ENCODE measurements around the gene SLC49A3.
"Not testable (repeated sequence)": the region's sequence is repeated elsewhere in the genome, so short reads cannot be mapped to it uniquely, and the experiment has no call there.

Gene SLC49A3

GRCh38 chr4:650951-651883, 37.7 kb downstream of the SLC49A3 start:
- DNase-seq, result no peak

- DNase-seq, result no peak
Measured at GRCh38 chr4:650461-650860, 38.5 kb downstream of the SLC49A3 start.

- no peak for DNase-seq
Measured at GRCh38 chr4:649751-650310, 39.1 kb downstream of the SLC49A3 start.

GRCh38 chr4:649293-649625, 39.7 kb downstream of the SLC49A3 start:
- DNase-seq, result no peak

- no peak for DNase-seq
Measured at GRCh38 chr4:648579-649292, 40.2 kb downstream of the SLC49A3 start.

GRCh38 chr4:647481-647880, 41.5 kb downstream of the SLC49A3 start:
- DNase-seq, result no peak

GRCh38 chr4:646460-646859, 42.5 kb downstream of the SLC49A3 start:
- no peak for DNase-seq

GRCh38 chr4:642366-642765, 46.6 kb downstream of the SLC49A3 start:
- not testable (repeated sequence) for DNase-seq

GRCh38 chr4:637536-638280, 51.2 kb downstream of the SLC49A3 start:
- no peak for DNase-seq

GRCh38 chr4:636628-637159, 52.3 kb downstream of the SLC49A3 start:
- DNase-seq, result no peak

GRCh38 chr4:635851-636627, 52.9 kb downstream of the SLC49A3 start:
- DNase-seq, result no peak

GRCh38 chr4:635066-635835, 53.7 kb downstream of the SLC49A3 start:
- not testable (repeated sequence) for DNase-seq

- no peak for DNase-seq
Measured at GRCh38 chr4:634599-634985, 54.4 kb downstream of the SLC49A3 start.

GRCh38 chr4:633976-634598, 54.9 kb downstream of the SLC49A3 start:
- DNase-seq, result no peak

GRCh38 chr4:633406-633805, 55.5 kb downstream of the SLC49A3 start:
- no peak for DNase-seq

GRCh38 chr4:632926-633325, 56.0 kb downstream of the SLC49A3 start:
- no peak for DNase-seq

- no peak for DNase-seq
Measured at GRCh38 chr4:632196-632790, 56.7 kb downstream of the SLC49A3 start.

Measured in NCI-H1694 treated with DMSO at 0.1 percent for 48 hours (cell line).